Epidermal melanocyte (primary cell): ENCODE data around the gene SCGB2B2.
"Not testable (repeated sequence)": the region's sequence is repeated elsewhere in the genome, so short reads cannot be mapped to it uniquely, and the experiment has no call there.

Experiments used
- DNase-seq: peaks from one replicate; pipeline ENCODE4 v3.0.0; 2011; ENCODE audit warnings: low spot score; ENCODE audit not compliant: insufficient read length

The SCGB2B2 gene

DNA sequence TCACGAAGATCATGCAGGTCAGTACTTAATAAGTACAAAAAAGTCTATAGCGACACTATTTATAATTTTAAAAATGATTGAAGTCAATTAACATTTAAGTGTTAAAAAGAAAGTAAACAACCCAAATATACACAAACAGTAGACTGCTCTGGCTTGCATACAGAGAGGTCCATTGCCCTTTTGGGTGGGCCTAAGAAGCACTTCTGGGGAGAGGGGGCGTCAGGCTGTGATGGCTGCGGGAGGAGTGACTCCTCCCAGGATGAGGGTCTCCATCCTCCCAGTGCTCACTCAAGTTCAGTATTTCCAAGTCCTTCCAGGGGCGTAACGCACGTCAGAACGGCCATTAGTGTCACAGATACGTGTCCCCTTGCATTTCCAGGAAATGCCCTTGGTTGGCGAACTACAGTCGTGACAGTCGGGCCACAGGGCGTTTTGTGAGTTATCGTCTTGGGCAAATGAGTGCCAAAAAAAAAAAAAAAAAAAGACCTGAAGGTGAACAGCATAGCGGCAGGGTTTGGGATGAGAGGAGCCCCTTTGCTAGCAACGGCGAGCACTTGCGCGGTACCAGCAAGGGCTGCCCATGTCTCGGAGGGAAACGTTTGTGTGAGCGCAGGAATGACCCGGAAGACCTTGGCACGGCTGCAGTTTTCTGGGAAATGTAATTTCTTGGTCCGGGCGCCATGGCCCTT, at the start of gene SCGB2B2:
TSS of gene SCGB2B2 (minus strand) at position 463 of the 689 bp plus-strand sequence. CDS start 82,596 bp downstream, outside the sequence.
- peak; percentile 55 for DNase-seq

GRCh38 chr19:34725400-34725799, 48.4 kb upstream of the SCGB2B2 start:
- DNase-seq, result no peak

DNA sequence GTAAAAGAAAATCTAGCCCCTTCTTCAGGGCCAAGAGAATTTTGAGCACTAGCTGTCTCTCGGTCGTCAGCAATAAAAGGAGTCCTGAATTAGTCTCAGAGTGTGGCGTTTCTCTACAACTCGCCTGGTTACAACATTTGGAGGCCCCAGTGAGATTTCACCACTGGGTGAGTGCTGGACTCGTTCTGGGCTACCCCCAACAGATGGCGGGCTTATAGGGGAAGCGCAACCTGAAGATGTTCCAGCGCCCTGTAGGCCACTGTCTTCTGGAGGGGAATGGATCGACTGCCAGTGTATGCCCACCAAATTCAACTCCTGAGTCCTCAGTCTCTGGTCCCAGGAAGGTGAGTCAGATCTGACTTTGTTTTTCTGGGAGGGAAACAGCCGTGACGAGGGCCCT, 45.4 kb upstream of the SCGB2B2 start:
- DNase-seq, result no peak

GRCh38 chr19:34715357-34715756, 38.4 kb upstream of the SCGB2B2 start:
- DNase-seq, result no peak

- DNase-seq, result no peak
Measured at GRCh38 chr19:34713262-34713637, 36.3 kb upstream of the SCGB2B2 start.

GRCh38 chr19:34712395-34713261, 35.7 kb upstream of the SCGB2B2 start:
- DNase-seq, result peak; percentile 73

GRCh38 chr19:34711890-34712289, 34.9 kb upstream of the SCGB2B2 start:
- DNase-seq, result no peak

DNA sequence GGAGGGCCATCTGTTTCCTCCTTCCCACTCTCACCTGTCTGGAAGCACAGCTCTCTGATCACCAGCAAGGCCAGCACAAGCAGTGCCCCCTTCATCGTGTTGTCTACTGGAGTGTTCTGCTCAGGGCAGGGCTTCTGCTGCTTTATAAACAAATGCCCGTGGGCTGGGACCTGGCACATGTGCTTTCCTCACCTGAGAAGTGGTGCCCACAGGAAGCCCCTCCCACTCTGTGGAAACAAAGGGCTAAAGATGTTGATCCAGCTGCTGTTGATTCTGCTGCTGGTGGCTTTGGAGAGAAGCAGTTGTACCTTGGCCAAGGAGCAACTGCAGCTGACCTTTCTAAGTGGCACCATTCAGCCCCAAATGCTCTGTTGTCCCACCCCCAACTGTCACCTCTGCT, 30.7 kb upstream of the SCGB2B2 start:
- DNase-seq, result no peak

DNA sequence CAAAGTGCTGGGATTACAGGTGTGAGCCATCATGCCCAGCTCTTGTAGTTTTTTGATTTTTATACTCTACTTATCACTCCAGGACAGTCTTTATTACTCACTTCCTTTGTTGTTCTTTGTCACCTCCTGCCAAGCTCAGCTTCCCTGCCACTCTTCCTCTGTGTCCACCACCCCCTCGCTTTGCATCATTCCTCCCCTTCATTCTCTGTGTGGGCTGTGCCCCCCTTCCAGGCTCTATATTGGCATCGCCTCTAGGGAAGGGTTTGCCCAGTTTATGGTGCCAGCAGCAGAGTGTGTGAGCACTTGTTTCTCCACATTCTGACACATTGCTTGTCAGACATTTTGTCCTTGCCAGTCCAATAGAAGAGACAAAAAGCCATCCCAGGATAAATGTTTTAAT, 15.6 kb upstream of the SCGB2B2 start:
- DNase-seq, result no peak

DNA sequence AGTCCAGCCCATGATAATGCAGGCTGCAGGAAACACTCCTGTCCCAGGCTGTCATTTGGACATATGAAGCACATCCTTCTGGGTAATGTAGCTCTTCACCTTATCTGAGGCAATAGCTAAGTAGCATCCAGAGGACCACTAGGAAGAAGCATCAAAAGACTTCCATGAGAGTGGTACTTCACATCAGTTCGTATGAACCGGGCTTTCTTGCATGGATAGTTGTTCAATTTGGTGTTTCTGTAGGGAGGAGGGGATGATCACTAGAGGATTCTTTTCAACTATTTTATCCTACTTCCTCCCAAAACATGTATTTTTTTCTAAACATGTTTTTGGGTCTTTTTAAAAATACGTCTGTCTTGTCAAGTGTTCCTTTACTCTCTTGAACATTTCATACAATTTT, 13.4 kb upstream of the SCGB2B2 start:
- no peak for DNase-seq

GRCh38 chr19:34688592-34688991, 11.6 kb upstream of the SCGB2B2 start:
- DNase-seq, result no peak

DNA sequence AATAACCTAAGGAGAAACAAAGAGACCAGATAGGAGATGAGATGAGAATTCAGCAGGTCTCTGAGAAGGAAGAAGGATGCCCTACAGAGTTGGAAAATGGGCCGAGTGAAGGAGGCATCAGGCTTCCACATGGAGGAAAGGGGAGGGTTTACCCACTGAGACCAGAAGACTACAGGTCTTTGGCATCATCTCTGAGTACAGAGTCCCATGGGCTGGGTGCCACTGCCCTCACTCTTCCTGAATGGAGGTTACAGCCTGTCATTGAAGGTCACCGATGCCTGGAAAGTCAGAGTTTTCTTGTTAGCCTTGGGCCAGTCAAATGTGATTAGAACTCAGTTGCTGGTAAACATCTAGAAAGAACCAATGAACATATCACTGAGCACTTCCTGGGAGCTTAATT, 10.4 kb upstream of the SCGB2B2 start:
- DNase-seq, result no peak

DNA sequence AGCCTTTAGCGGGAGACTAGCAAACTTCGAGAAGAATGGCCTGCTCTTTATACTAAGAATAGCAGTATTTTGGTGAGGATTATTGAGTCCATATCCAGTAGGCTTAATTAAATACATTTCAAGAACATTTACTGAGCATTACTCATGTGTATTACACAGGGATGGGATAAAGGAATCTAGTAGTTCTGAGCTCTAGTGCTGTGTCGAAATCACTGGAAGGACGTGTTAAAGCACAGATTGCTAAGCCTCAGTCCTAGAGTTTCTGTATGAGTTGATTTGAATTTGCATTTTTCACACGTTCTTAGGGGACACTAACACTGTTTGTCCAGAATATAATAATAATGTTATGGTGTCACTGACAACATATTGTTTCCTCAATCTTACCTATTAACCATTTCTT, 9.5 kb upstream of the SCGB2B2 start:
- DNase-seq, result no peak

DNA sequence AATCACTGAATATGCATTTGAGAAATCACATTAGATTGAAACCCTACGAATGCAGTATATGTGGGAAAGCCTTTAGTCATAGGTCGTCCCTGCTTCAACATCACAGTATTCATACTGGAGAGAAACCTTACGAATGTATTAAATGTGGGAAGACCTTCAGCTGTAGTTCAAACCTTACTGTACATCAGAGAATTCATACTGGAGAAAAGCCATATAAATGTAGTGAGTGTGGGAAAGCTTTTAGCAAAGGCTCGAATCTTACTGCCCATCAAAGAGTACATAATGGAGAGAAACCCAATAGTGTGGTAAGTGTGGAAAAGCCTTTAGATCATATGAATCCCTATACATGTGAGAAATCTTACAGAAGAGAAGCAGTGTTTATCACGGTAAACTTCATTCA, 8.3 kb upstream of the SCGB2B2 start:
- not testable (repeated sequence) for DNase-seq

GRCh38 chr19:34681478-34681877, 4.5 kb upstream of the SCGB2B2 start:
- no peak for DNase-seq

- DNase-seq, result no peak
Measured at GRCh38 chr19:34678421-34678820, 1.5 kb upstream of the SCGB2B2 start.

DNA sequence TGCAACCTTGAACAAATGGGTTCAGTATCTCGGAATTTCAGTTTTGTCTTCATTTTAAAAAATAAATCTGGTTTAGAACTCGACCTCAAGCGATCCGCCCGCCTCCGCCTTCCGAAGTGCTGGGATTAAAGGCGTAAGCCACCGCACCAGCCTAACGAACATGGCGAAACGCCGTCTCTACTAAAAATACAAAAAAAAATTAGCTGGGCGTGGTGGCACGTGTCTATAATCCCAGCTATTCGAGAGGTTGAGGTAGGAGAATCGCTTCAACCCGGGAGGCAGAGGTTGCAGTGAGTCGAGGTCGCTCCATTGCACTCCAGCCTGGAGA, 1.1 kb upstream of the SCGB2B2 start:
- no peak for DNase-seq

DNA sequence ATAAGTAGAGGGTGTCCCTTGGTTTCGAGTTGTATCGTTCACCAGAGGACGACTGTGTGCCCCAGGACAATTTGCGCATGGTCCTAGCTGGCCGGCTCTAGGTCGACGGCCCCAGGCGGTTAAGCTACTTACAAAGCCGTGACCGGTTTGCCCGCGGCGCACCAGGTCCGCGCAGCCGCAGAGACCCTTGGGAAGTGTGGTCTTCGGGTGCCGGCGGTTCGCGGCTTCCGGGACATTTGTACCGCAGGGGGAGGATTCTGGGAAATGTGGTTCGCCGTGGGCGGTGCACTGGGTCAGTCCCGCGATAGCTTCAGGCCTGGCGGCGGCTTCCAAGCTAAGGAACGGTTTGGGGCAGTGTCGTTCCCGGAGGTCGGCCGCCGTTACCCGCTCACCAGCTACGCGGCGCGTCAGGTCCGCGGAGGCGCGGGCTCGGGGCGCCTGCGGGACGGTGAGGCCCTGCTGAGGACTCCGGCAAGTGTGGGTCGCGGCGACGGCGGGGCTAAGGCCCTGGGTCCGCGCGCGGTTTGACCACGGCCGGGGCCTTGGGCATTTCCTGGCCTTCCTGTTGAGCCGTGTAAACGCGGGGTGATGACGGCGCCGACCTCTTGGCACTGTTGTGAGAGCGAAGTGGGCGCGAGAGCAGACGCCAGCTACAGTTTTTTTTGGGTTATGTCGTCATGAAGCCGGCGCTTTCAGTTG, 576 bp upstream of the SCGB2B2 start, which contains the start of gene ZNF302:
TSS of gene ZNF302 (plus strand) at position 293 of the 699 bp plus-strand sequence. CDS start 1,127 bp downstream, outside the sequence.
- DNase-seq, result peak; percentile 92

DNA sequence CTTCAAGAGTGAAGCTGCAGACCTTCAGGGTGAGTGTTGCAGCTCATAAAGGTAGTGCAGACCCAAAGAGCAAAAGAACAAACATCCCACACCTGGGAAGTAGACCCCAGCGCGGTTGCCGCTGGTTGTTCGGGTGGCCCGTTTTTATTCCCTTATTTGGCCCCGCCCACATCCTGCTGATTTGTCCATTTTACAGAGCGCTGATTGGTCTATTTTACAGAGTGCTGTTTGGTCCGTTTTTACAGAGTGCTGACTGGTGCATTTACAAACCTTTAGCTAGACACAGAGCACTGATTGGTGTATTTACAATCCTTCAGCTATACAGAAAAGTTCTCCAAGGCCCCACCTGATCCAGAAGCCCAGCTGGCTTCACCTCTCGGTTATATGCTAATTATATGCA, 1.0 kb downstream of the SCGB2B2 start:
- DNase-seq, result no peak

- DNase-seq, result no peak
Measured at GRCh38 chr19:34675250-34675649, 1.7 kb downstream of the SCGB2B2 start.

GRCh38 chr19:34673590-34673989, 3.4 kb downstream of the SCGB2B2 start:
- no peak for DNase-seq

GRCh38 chr19:34671972-34672371, 5.0 kb downstream of the SCGB2B2 start:
- DNase-seq, result no peak
